H9 (cell line): ENCODE data around the gene KSR1. TPM values are rescaled to one million over a fixed set of nuclear protein-coding genes. Genes with fewer than 3 reads are reported as not detected.

Experiments
- DNase-seq: peaks from one replicate; pipeline ENCODE4 v3.0.0-alpha.2; 2017
- H2AFZ ChIP-seq: one replicate; pipeline ENCODE4 v1.6.1; 2013; ENCODE audit warnings: mild to moderate bottlenecking, low read length, control low read depth, moderate library complexity
- H2AK5ac ChIP-seq: 2 replicates; pipeline ENCODE4 v1.6.1; 2013; ENCODE audit warnings: low read length, control low read depth, mixed read lengths; ENCODE audit not compliant: insufficient read length
- H2BK120ac ChIP-seq: one replicate; pipeline ENCODE4 v1.6.1; 2013; ENCODE audit warnings: low read depth, mild to moderate bottlenecking, low read length, control low read depth, inconsistent platforms; ENCODE audit not compliant: poor library complexity, severe bottlenecking
- H2BK12ac ChIP-seq: 2 replicates; pipeline ENCODE4 v1.6.1; 2013; ENCODE audit warnings: low read length, control low read depth, mixed read lengths, low read depth; ENCODE audit not compliant: insufficient read length
- H2BK15ac ChIP-seq: 2 replicates; pipeline ENCODE4 v1.6.1; 2013; ENCODE audit warnings: low read depth, low read length, control low read depth
- H2BK20ac ChIP-seq: one replicate; pipeline ENCODE4 v1.6.1; 2013; ENCODE audit warnings: low read depth, mild to moderate bottlenecking, low read length, control low read depth, inconsistent platforms; ENCODE audit not compliant: poor library complexity, severe bottlenecking
- H2BK5ac ChIP-seq: 2 replicates; pipeline ENCODE4 v1.6.1; 2013; ENCODE audit warnings: low read length, control low read depth, mixed read lengths; ENCODE audit not compliant: insufficient read length
- H3K14ac ChIP-seq: 2 replicates; pipeline ENCODE4 v1.6.1; 2013; ENCODE audit warnings: low read length, control low read depth; ENCODE audit not compliant: insufficient read depth
- H3K18ac ChIP-seq: 2 replicates; pipeline ENCODE4 v1.6.1; 2013; ENCODE audit warnings: low read depth, mild to moderate bottlenecking, mixed read lengths, low read length, control low read depth; ENCODE audit not compliant: insufficient read length
- H3K23ac ChIP-seq: 2 replicates; pipeline ENCODE4 v1.6.1; 2013; ENCODE audit warnings: low read length, control low read depth, mixed read lengths, low read depth; ENCODE audit not compliant: insufficient read length
- H3K23me2 ChIP-seq: 2 replicates; pipeline ENCODE4 v1.6.1; 2013; ENCODE audit warnings: low read depth, mild to moderate bottlenecking, mixed read lengths, low read length, control low read depth; ENCODE audit not compliant: insufficient read length, poor library complexity, severe bottlenecking
- H3K27ac ChIP-seq: 2 replicates; pipeline ENCODE4 v1.5.1; 2013; ENCODE audit warnings: low read length, control low read depth, mixed read lengths, low read depth; ENCODE audit not compliant: insufficient read length
- H3K27me3 ChIP-seq: 2 replicates; pipeline ENCODE4 v1.6.1; 2013; ENCODE audit warnings: low read length, control low read depth, inconsistent platforms; ENCODE audit not compliant: insufficient read depth
- H3K4ac ChIP-seq: 2 replicates; pipeline ENCODE4 v1.6.1; 2013; ENCODE audit warnings: low read depth, mild to moderate bottlenecking, control low read depth, inconsistent platforms, low read length, moderate library complexity
- H3K4me1 ChIP-seq: 2 replicates; pipeline ENCODE4 v1.6.1; 2013; ENCODE audit warnings: low read length, control low read depth, inconsistent platforms; ENCODE audit not compliant: insufficient read depth
- H3K4me2 ChIP-seq: 2 replicates; pipeline ENCODE4 v1.6.1; 2013; ENCODE audit warnings: low read length, control low read depth, mixed read lengths; ENCODE audit not compliant: insufficient read length, insufficient read depth
- H3K56ac ChIP-seq: 2 replicates; pipeline ENCODE4 v1.6.1; 2013; ENCODE audit warnings: low read depth, mild to moderate bottlenecking, mixed read lengths, low read length, control low read depth; ENCODE audit not compliant: insufficient read length
- H3K79me1 ChIP-seq: 2 replicates; pipeline ENCODE4 v1.6.1; 2013; ENCODE audit warnings: low read depth, mild to moderate bottlenecking, moderate library complexity, low read length, control low read depth, inconsistent platforms; ENCODE audit not compliant: insufficient read depth, poor library complexity, severe bottlenecking
- H3K79me2 ChIP-seq: 2 replicates; pipeline ENCODE4 v1.6.1; 2013; ENCODE audit warnings: low read length, control low read depth, inconsistent platforms; ENCODE audit not compliant: insufficient read depth
- H3K9ac ChIP-seq: 2 replicates; pipeline ENCODE4 v1.6.1; 2013; ENCODE audit warnings: low read length, control low read depth, mixed read lengths; ENCODE audit not compliant: insufficient read length; ENCODE audit errors: extremely low read depth
- H3K9me3 ChIP-seq: one replicate; pipeline ENCODE4 v1.6.1; 2013; ENCODE audit warnings: low read depth, low read length, inconsistent platforms; ENCODE audit not compliant: control insufficient read depth
- H3T11ph ChIP-seq: one replicate; pipeline ENCODE4 v1.6.1; 2013; ENCODE audit warnings: mild to moderate bottlenecking, low read length, control low read depth, inconsistent platforms
- H4K20me1 ChIP-seq: one replicate; pipeline ENCODE4 v1.6.1; 2013; ENCODE audit not compliant: control insufficient read depth, insufficient read length, insufficient read depth
- H4K5ac ChIP-seq: 2 replicates; pipeline ENCODE4 v1.6.1; 2013; ENCODE audit warnings: low read depth, mild to moderate bottlenecking, mixed read lengths, low read length, control low read depth; ENCODE audit not compliant: insufficient read length
- H4K8ac ChIP-seq: replicated peaks from 2 replicates; pipeline ENCODE4 v1.6.1; 2013; ENCODE audit warnings: low read length, control low read depth, mixed read lengths, low read depth; ENCODE audit not compliant: insufficient read length
- H4K91ac ChIP-seq: 2 replicates; pipeline ENCODE4 v1.6.1; 2013; ENCODE audit warnings: low read depth, mild to moderate bottlenecking, moderate library complexity, mixed read lengths, low read length, control low read depth; ENCODE audit not compliant: insufficient read length
- H3K27ac Mint-ChIP-seq, 3 experiments: 2 replicates in 2 of 3; 3 replicates in 1 of 3; pipeline ENCODE4 v1.8.0; 2020 to 2021; ENCODE audit warnings: mixed read lengths in 3 of 3, mild to moderate bottlenecking in 1 of 3, moderate library complexity in 1 of 3
- H3K27me3 Mint-ChIP-seq: 2 replicates; pipeline ENCODE4 v1.8.0; 2021; ENCODE audit warnings: low read depth, mild to moderate bottlenecking, moderate library complexity, mixed read lengths
- H3K36me3 Mint-ChIP-seq, 3 experiments: 2 replicates in 2 of 3; 3 replicates in 1 of 3; pipeline ENCODE4 v1.8.0; 2020 to 2021; ENCODE audit warnings: low read depth in 3 of 3, mixed read lengths in 3 of 3; ENCODE audit not compliant: insufficient read depth in 1 of 3
- H3K4me1 Mint-ChIP-seq, 2 experiments: 2 replicates each; pipeline ENCODE4 v1.8.0; 2020; ENCODE audit warnings: mixed read lengths in 2 of 2
- H3K4me3 Mint-ChIP-seq, 2 experiments: 2 replicates in 1 of 2; 3 replicates in 1 of 2; pipeline ENCODE4 v1.8.0; 2020 to 2021; ENCODE audit warnings: mild to moderate bottlenecking in 2 of 2, mixed read lengths in 2 of 2, moderate library complexity in 1 of 2
- H3K9me3 Mint-ChIP-seq, 2 experiments: 2 replicates in 1 of 2; 3 replicates in 1 of 2; pipeline ENCODE4 v1.8.0; 2020; ENCODE audit warnings: mild to moderate bottlenecking in 2 of 2, mixed read lengths in 2 of 2, moderate library complexity in 1 of 2
- CTCF ChIP-seq: fragments of 200-600 bp; sonication (generic); conservative IDR thresholded peaks from 3 replicates; pipeline ENCODE4 v1.8.0; 2021; ENCODE audit warnings: antibody characterized with exemption, mild to moderate bottlenecking
- WGBS: extraction: QIAGEN DNeasy Blood & Tissue Kit; methylation state at CpG from one replicate; pipeline ENCODE4 v1.1.7; 2013; ENCODE audit warnings: missing lambda C conversion rate, low lambda C conversion rate, mixed read lengths; ENCODE audit not compliant: insufficient read length; ENCODE audit errors: extremely low coverage; 5-methylcytosine and 5-hydroxymethylcytosine counted together
- total RNA-seq: library from RNA; stranded (reverse); gene quantifications from 2 replicates; pipeline ENCODE4 v1.2.1, GENCODE V29; 2021

Gene KSR1
- total RNA-seq, 1 experiment from 2014 or later: 44.9 TPM

- Histone ChIP-seq H3K9ac (no peak overlapping the region), H3K4ac (no peak overlapping the region), H3K14ac (no peak overlapping the region), H4K8ac (no peak overlapping the region), H2BK12ac (no peak overlapping the region), H3K27me3 (no peaks in the 10 kb centered on the region), H3K56ac (no peak overlapping the region), H4K91ac (no peak overlapping the region), H3K23me2 (peaks cover 11% of the 10 kb centered on the region), H3K4me1 (no peaks in the 10 kb centered on the region), H3K27ac (no peak overlapping the region), H2BK120ac (no peak overlapping the region), H3K9me3 (no peaks in the 10 kb centered on the region), H3K4me2 (no peak overlapping the region), H2BK20ac (no peak overlapping the region), H4K20me1 (no peaks in the 10 kb centered on the region), H2AFZ (no peak overlapping the region), H4K5ac (no peak overlapping the region), H3K79me1 (no peaks in the 10 kb centered on the region), H2BK5ac (no peak overlapping the region), H3K18ac (no peak overlapping the region), H3T11ph (no peak overlapping the region), H2AK5ac (no peak overlapping the region), H3K79me2 (no peaks in the 10 kb centered on the region; the same call in 1 of the 2 replicates), H3K23ac (no peak overlapping the region), H2BK15ac (no peak overlapping the region)
- Mint-ChIP-seq H3K27ac (no peak overlapping the region), H3K36me3 (peaks cover 0 to 2% (median 0%) of the 10 kb centered on the region in 3 experiments; a peak in 1 of 7 replicates), H3K9me3 (peaks cover 0 to 2% of the 10 kb centered on the region in 2 experiments; a peak in 2 of 5 replicates), H3K4me3 (no peak overlapping the region), H3K4me1 (peaks cover 16 to 18% of the 10 kb centered on the region in 2 experiments), H3K27me3 (peaks cover 17% of the 10 kb centered on the region)
- TF ChIP-seq CTCF: no peak
- no peak for DNase-seq
- no CpG with 5 or more reads among the region's 5 CpGs for WGBS
Observed at GRCh38 chr17:27452828-27453227, 3.4 kb upstream of the KSR1 start.
